ENCODE data around the gene ZG16B. TPM values are rescaled to one million over a fixed set of nuclear protein-coding genes. Genes with fewer than 3 reads are reported as not detected.

ZG16B gene
- total RNA-seq (2014; rRNA removed; shearing (Covaris generic)) = not detected in 2 replicates
- polyA plus RNA-seq (2015; cell fraction: cytosol; rRNA removed) = not detected in 2 replicates
- polyA plus RNA-seq (2015; cell fraction: nucleus; rRNA removed) = not detected in 2 replicates

DNA sequence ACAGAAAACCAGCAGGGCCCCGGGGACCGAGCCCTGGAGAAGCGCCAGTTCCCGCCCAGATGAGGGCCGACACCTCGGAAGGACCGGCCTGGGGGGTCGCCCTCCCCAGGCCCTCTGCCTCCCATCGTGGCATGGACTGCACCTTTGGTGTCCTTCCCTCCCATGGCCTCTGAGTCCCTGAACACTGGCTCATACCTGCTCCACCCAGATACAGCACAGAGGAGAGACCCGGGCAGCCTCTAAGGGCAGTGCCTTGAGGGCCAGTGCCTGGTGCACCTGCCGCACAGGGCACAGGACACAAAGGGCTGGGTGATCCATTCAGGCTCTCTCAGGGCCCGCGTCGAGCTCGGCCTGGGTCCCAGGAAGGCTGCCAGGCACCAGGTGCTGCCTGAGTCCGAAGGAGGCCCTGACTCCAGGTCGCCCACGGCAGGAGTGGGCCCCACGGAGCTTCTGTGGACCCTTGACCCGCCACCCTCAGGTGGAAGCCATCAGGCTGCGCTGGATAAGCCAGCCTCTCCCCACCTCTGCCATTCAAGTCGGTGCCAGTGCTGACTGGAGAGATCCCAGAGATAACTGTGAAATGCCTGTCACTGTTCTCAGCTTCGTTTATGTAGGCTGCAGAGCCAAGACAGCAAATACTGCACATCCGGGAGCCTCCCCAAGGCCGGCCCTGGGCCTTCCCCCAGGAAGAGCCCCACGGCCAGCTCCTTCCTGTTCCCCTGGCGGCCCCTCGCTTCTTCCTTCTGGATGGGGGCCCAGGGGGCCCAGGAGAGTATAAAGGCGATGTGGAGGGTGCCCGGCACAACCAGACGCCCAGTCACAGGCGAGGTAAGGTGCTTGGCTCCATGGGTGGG, at the start of gene ZG16B:
TSS of gene ZG16B (plus strand) at position 803 of the 854 bp plus-strand sequence. CDS start 139 bp downstream, outside the sequence.
- in situ Hi-C loops (cut with HindIII; ENCODE audit: low pct_unique_long_range_greater_than_20kb, low sequenced_read_pairs) = no loop called here

GRCh38 chr16:2782583-2783351, 47.3 kb upstream of the ZG16B start:
- no peak for DNase-seq (ENCODE audit: low read depth, low spot score)
- in situ Hi-C loops (cut with HindIII; ENCODE audit: low pct_unique_long_range_greater_than_20kb, low sequenced_read_pairs) = no loop called here

More for the DNA sequence above, at the start of gene ZG16B:
- no peak for DNase-seq (ENCODE audit: low read depth, low spot score)

DNA sequence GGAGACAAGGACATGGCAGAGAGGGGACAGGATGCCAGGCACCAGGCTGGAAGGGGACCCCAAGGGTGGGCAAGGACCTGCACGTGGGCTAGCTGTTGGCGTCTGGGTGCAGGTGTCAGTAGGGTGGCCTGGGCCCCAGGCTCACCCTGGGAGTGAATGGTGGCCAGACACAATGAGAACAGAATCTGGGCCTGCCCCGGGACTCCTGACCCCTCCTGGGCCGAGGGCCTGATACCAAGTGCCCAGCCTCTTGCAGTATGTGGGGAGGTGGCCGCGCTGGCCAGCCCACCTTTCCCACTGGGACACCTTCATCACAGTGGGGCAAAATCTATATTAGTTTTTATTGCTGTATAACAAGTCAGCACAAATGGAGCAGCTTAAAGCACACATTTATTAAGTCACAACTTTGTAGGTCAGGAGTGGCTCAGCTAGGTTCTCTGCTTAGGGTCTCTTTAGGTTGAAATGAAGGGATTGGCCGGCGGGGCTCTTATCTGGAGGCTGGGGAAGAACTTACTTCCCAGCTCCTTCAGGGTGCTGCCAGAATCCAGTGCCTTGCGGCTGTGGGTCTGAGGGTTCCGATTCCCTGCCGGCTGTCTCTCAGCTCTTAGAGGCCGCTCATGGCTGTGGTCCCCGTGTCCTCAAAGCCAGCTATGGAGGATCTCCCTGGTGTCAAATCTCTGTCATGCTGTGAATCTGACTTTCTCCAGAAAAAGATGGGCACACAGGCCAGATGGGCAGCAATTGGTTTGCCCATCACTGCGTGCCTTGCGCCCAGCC, 46.3 kb upstream of the ZG16B start:
- DNase-seq (ENCODE audit: low read depth, low spot score) = no peak
- in situ Hi-C loops (cut with HindIII; ENCODE audit: low pct_unique_long_range_greater_than_20kb, low sequenced_read_pairs) = no loop called here

GRCh38 chr16:2784358-2785100, 45.6 kb upstream of the ZG16B start:
- in situ Hi-C loops (cut with HindIII; ENCODE audit: low pct_unique_long_range_greater_than_20kb, low sequenced_read_pairs) = no loop called here
- DNase-seq (ENCODE audit: low read depth, low spot score) = no peak

DNA sequence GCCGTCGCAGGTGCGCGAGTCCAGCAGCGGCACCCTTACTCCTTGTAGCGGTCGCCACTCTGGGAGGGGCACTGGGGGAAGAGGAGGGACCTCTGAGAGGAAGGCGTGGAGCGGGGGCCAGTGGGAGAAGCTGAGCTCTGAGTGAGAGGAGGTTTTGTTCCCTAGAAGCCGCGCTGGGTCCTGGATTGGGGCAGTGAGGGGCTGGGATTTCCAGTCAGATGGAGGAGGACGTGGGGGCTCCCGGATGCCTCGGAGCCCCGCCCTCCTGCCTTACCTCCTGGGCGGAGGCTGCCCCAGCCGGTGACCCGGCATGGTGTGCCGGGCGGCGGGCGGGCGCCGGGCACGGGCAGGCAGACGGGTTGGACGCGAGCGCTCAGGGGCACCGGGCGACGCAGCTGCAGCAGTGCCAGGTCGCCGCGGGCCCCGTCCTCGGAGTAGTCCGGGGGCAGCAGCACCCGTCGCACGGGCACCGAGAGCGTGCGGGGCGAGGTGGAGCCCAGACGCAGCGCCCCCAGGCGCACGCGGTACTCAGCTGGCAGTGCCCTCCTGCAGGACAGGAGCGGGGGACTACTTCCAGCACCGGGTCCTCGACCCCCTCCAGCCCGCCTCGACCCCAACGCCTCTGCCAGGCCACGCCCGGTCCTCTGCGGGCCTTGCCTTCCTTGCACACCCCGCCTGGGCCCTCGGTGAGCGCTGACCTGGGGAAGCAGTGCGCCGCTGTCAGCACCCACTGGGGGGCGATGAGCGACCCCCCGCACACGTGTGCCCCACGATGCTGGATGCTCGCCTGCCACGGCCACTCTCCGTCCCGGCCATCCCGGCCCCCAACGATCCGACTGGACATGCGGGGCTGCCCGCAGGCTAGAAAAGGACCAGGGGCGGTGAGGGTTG, 44.8 kb upstream of the ZG16B start:
- DNase-seq (ENCODE audit: low read depth, low spot score) = no peak
- in situ Hi-C loops (cut with HindIII; ENCODE audit: low pct_unique_long_range_greater_than_20kb, low sequenced_read_pairs) = no loop called here

GRCh38 chr16:2786061-2786825, 43.9 kb upstream of the ZG16B start:
- DNase-seq (ENCODE audit: low read depth, low spot score) = no peak
- in situ Hi-C loops (cut with HindIII; ENCODE audit: low pct_unique_long_range_greater_than_20kb, low sequenced_read_pairs) = no loop called here

DNA sequence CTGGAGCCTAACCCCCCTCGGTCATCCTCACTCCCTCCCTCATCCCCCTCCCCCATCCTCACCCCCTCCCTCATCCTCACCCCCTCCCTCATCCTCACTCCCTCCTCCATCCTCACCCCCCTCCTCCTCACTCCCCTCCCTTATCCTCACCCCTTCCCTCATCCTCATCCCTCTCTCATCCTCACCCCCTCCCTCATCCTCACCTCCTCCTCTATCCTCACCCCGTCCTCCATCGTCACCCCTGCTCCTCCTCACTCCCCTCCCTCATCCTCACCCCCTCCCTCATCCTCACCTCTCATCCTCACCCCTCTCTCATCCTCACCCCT, 43.3 kb upstream of the ZG16B start:
- DNase-seq (ENCODE audit: low read depth, low spot score) = no peak
- in situ Hi-C loops (cut with HindIII; ENCODE audit: low pct_unique_long_range_greater_than_20kb, low sequenced_read_pairs) = no loop called here

DNA sequence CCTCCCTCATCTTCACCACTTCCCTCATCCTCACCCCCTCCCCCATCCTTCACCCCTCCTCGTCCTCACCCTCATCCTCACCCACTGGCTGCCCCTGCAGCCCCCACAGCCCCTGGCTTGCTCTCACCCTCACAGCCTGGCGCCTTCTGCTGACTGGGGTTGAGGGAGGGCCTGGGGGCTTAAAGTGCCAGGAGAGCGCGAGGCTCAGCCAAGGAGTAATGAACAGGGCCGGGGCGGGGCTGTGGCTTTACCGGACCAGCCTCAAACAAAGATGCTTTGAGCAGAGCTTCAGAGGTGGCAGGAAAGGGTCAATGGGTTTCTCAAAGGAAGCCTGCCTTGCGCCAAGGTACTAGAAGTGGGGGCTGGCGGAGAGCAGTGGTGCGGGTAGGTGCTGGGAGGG, 42.7 kb upstream of the ZG16B start, which contains the start of gene PRSS33:
TSS of gene PRSS33 (minus strand) at position 155 of the 400 bp plus-strand sequence. CDS start 1,013 bp downstream, outside the sequence.
- in situ Hi-C loops (cut with HindIII; ENCODE audit: low pct_unique_long_range_greater_than_20kb, low sequenced_read_pairs) = no loop called here
- peak; percentile 49 for DNase-seq (ENCODE audit: low read depth, low spot score)

GRCh38 chr16:2787961-2788360, 42.1 kb upstream of the ZG16B start:
- no peak for DNase-seq (ENCODE audit: low read depth, low spot score)
- in situ Hi-C loops (cut with HindIII; ENCODE audit: low pct_unique_long_range_greater_than_20kb, low sequenced_read_pairs) = no loop called here

DNA sequence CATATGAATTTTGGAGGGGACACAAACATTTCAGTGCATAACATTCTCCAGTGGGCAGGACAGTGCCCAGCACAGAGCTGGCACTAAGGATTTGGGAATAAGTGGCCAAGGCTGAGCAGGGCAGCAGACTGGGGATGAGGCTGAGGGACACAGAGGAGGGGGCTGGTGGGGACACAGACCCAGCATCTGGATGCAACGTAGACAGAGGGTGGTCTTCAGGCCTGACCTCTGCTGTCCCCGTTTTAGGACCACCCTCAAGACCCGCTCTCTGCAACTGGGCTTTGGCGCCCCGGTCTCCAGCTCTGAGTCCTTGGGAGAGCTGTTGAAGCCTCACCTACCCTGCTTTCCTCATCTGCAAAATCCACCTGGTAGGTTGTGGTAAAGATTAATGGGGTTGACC, 39.5 kb upstream of the ZG16B start:
- no peak for DNase-seq (ENCODE audit: low read depth, low spot score)
- in situ Hi-C loops (cut with HindIII; ENCODE audit: low pct_unique_long_range_greater_than_20kb, low sequenced_read_pairs) = no loop called here

GRCh38 chr16:2791174-2791573, 38.9 kb upstream of the ZG16B start:
- DNase-seq (ENCODE audit: low read depth, low spot score) = no peak
- in situ Hi-C loops (cut with HindIII; ENCODE audit: low pct_unique_long_range_greater_than_20kb, low sequenced_read_pairs) = no loop called here

DNA sequence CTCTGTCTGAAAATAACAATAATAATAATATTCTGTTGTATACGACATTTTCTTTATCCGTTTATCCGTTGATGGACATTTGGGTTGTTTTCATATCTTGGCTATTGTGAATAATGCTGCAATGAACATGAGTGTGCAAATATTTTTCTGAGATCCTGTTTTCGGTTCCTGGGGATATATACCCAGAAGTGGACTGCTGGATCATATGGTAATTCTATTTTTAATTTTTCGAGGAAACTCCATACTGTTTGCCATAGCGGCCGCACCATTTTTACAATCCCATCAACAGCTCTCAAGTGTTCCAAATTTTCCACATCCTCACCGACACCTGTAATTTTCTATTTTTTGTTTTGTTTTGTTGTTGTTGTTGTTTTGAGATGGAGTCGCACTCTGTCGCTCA, 37.2 kb upstream of the ZG16B start:
- DNase-seq (ENCODE audit: low read depth, low spot score) = no peak
- in situ Hi-C loops (cut with HindIII; ENCODE audit: low pct_unique_long_range_greater_than_20kb, low sequenced_read_pairs) = no loop called here

DNA sequence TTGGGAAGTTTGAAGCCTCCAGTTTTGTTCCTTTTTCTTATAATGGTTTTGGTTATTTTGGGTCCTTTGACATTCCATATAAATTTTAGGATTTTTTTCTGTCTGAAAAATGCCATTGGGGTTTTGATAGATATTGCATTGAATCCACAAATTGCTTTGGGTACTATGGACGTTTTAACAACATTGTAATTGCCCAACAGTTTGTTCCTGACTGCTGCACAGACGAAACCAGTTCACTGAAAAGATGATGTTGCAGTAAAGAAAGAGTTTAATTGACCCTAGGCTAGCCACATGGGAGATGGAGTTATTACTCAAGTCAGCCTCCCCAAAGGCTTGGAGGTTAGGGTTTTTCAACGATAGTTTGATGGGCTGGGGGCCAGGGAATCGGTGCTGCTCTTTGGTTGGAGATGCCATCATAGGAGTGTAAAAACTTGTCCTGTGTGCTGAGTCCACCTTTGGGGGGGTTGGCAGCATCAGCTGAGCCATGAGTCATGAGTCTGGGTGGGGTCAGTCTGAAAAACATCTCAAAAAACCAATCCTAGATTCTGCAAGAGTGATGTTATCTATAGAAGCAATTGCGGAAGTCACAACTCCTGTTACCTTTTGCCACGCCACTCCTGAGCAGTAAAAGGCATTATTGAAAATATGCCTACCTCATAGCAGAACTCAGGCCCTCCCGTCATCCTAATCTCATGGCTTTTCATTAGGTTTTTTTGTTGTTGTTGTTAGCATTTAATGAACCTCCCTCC, 34.5 kb upstream of the ZG16B start:
- no peak for DNase-seq (ENCODE audit: low read depth, low spot score)

GRCh38 chr16:2798723-2799204, 31.3 kb upstream of the ZG16B start:
- in situ Hi-C loops (cut with HindIII; ENCODE audit: low pct_unique_long_range_greater_than_20kb, low sequenced_read_pairs) = no loop called here

More for the DNA sequence above, 34.5 kb upstream of the ZG16B start:
- in situ Hi-C loops (cut with HindIII; ENCODE audit: low pct_unique_long_range_greater_than_20kb, low sequenced_read_pairs) = no loop called here

More at GRCh38 chr16:2798723-2799204, 31.3 kb upstream of the ZG16B start:
- no peak for DNase-seq (ENCODE audit: low read depth, low spot score)
